Loucy (cell line): ENCODE results near the gene SLC44A2.

Source experiments
- CTCF ChIP-seq: fragments of 200-600 bp; sonication (generic); conservative IDR thresholded peaks from 2 replicates; pipeline ENCODE4 v1.5.1; 2014; ENCODE audit warnings: mild to moderate bottlenecking, antibody characterized with exemption, low read length
- EZH2phosphoT487 ChIP-seq: fragments of 200-600 bp; IDR thresholded peaks from 2 replicates; pipeline ENCODE4 v1.6.1; 2018; ENCODE audit warnings: antibody characterized with exemption, mild to moderate bottlenecking, moderate library complexity, borderline replicate concordance

DNA sequence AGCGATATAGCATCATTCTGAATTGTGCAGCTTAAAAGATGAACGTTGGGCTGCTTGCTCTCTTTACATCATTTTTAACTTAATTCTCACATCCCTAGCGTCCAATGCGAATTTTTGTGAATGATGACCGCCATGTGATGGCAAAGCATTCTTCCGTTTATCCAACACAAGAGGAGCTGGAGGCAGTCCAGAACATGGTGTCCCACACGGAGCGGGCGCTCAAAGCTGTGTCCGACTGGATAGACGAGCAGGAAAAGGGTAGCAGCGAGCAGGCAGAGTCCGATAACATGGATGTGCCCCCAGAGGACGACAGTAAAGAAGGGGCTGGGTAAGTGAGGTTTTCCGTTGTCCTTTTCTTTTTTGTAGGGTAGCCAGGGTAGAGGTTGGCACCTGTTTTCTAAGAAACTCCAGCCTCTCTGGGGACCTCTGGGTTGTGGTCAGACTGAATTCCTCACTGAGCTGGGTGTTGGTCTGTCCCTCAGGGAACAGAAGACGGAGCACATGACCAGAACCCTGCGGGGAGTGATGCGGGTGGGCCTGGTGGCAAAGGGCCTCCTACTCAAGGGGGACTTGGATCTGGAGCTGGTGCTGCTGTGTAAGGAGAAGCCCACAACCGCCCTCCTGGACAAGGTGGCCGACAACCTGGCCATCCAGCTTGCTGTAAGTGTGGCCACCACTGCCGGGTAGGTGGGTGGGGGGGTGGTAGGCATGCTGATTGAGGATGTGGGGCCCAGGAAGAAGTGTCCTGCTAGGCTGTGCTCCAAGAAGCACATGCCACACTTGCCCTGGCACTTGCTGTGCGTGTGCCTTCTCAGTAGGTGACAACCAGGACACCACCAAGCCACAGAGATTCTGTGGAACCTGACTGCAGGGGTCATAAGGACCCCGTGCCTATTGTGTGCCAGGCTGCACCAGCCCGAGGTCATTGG, 45.8 kb downstream of the SLC44A2 start:
- TF ChIP-seq CTCF = no peak
- TF ChIP-seq EZH2phosphoT487 = no peak
